ENCODE measurements around the gene FOXP2.
"Not testable (repeated sequence)": the region's sequence is repeated elsewhere in the genome, so short reads cannot be mapped to it uniquely, and the experiment has no call there.

The FOXP2 gene

DNA sequence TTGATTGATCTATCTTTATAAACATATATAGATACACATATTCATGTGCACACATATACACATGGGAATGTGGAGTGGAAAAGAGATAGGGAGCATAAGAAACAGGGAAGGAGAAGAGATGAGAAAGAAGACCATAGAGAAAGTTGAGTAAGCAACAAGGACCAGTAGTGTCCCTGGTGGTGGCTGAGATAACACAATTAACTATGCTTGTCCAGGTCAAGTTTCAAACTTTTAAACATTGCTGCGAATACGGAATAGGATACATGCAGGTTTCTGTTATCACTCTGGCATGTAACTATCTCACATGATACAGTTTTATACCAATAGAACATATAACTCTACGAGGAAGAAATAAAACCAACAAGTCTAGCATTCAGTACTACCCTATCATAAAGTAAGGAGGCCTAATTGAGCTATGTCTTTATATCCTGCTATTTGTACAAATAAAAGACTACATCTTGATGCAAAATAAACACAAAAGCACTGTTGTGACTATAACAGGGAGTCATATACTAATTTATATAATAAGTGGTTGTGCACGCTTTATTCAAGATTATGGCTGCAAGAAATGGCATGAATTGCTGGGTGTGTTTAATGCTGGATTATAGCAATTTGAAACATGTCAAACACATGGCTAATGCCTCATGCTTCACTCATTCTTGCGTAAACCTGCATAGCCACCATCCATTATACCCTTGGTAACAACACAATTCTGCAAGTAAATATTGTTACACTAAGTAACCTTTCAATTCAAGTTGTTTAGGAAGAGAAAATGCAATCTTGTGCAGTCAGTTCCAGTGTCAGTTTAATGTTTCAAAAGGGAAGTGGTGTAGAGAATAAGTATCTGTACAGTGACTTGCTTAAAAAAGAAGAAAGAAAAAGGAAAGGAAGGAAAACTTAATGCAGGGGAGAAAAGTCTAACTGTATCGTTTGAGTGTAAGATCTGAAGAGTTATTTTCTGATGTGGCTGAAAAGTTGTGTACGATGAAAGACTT, 8.2 kb downstream of the FOXP2 start:
- DNase-seq (ENCODE audit: low read depth): no peak

DNA sequence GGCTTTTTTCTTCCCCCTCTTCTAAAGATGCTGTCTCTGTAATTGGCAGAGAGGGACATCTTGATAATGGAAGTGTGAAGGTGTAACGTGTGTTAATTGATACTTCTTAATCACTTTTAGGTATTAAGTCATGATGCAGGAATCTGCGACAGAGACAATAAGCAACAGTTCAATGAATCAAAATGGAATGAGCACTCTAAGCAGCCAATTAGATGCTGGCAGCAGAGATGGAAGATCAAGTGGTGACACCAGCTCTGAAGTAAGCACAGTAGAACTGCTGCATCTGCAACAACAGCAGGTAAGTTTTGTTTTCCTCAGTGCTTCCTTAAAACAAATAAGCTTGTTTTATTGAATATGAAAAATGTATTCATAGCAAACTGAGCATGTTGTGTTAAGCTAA, 11.8 kb downstream of the FOXP2 start:
- no peak for DNase-seq (ENCODE audit: low read depth)

DNA sequence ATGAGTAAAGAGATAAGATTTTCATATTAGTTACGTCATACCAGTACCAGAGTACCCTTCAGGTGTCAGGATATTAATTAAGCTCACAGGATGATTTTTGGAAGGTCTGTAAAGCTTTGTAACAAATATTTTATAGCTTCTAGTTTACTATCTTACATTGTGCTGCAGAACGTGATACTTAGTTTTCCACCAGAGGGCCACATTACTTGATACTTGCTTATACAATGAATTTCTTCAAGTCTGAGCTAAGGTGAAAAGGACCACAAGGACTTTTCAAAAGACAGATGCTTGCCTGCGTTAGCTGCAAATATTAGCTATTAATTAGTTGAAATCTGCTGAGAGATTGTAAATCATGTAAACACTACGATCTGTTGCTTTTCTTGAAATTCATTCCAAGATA, 12.2 kb downstream of the FOXP2 start:
- DNase-seq (ENCODE audit: low read depth): no peak

DNA sequence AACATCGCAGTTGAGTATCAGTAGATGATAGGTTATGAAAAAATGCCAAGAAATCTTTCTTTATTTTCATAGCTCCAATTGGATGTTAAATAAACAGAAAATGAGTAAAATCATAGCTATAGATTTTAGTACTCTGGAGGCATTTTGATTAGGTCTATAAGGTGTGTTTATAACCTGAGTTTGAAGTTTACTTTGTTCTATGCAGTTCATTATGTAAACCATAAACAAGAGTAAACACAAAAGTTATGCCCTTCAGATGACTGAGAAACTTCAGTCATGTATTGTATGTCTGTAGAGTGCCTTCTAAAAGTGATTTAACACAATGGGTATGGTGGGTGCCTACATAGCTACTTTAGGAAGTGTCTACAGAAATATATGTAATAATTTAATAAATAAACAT, 13.6 kb downstream of the FOXP2 start:
- no peak for DNase-seq (ENCODE audit: low read depth)

DNA sequence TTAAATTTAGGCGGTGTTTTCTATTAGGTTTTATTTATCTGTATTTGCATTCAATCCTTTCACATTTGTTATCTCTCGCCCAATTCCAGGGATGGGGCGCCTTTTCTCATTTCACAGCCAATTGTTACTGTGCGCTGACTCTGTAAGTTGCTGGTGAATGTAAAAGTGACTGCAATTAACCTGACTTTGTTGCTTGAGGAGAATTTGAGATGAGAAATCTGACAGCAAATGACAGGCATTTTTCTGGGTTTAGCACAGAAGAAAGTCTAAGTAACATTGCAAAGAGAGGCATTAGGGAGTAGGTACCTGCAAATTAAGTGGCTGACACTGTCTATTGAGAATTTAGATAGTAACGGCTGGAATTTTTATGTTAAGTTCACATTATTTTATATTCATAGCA, 16.6 kb downstream of the FOXP2 start:
- no peak for DNase-seq (ENCODE audit: low read depth)

DNA sequence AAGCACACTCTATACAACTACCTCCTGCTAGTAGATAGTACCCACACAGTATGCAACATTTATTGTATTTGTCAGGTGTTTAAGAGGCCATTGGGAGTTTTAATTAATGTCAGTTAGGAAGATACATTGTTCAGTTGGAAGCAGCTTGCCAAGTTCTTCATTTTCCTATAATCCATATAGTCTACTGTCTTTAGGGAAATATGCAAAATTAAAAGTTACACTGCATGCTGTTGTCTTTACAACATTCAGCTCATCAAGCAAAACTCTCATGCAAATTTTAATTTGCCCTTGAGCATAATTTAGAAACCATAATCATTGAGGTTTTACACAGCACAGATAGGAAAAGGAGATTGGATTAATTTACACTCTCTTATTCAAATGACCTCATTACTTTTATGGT, 17.4 kb downstream of the FOXP2 start:
- no peak for DNase-seq (ENCODE audit: low read depth)

DNA sequence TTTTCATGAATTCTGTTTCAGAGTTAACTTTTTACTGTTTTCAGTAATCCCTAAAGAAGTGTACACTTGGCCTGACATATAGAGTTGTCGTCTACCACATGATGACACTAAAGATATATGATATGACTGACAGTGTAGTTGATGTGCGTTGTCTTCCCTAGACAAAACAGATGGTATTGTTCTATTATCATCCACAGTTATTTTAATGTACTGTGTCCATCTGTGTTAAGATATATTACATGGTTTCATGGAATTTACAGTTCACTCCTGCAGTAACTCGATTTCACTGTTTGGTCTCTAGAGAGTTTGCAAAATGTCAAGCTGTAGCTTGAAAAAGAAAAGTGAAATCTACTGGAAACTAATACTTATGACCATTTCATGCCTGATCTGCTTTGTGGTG, 18.1 kb downstream of the FOXP2 start:
- no peak for DNase-seq (ENCODE audit: low read depth)

DNA sequence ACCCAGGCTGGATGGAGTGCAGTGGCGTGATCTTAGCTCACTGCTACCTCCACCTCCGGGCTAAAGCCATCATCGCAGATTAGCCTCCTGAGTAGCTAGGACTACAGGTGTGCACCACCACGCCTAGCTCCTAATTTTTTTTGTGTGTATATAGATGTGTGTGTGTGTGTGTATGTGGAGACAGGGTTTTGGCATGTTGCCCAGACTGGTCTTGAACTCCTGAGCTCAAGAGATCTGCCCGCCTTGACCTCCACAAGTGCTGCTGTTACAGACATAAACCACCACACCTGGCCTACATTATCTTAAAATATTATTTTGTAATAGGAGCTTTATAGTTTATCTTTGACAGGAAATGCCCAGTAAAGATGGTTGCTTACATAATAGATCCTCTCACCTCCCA, 25.0 kb downstream of the FOXP2 start:
- DNase-seq (ENCODE audit: low read depth): no peak

DNA sequence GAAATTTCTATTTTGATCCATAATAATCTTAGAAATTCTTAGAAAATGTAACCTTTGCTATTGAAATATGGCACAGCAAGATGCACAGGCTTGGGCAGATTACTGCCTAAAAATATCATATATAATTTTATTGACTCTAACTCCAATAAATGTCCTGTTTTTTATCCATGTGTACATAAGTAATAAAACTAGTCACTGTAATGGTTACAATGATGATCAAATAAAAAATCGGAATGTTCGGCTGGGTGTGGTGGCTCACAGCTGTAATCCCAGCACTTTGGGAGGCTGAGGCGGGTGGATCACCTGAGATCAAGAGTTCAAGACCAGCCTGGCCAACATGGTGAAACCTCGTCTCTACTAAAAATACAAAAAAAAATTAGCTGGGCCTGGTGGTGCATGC, 26.3 kb downstream of the FOXP2 start:
- DNase-seq (ENCODE audit: low read depth): not testable (repeated sequence)

DNA sequence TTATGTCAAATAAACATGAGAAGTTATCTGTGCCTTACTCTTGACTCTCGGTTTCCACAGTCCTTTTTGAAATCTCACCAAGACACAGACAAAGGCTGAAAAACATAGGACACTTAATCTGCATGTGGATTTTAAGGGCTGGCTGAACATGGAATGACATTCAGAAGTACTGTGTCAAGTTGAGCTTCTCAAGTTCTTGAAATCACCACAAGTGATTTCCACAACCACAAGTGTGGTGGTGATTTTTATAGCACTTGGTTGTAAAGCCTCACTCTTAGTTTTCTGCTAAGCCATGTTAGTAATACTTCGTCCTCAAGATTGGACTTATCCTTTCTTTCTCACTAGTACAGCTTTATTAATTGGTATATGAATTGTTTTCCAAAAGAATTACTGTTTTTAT, 29.6 kb downstream of the FOXP2 start:
- DNase-seq (ENCODE audit: low read depth): no peak

DNA sequence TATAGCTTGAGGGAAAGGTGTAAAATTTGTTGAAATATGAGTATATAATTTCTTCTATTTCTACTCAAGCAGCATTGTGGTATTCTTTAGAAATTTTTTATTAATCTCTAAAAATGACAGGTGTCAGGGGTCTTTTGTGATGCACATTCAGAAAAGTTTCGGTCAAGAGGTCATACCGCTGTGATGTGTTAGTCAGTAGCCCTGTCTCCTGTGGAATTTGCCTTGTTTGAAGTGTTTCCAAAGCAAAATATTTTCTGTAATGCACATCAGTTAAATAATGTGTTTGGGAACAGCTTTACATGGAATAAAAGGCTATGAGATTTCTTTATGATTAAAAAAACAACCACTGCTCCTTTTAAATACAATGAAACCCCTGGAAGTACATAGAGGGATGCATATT, 35.8 kb downstream of the FOXP2 start:
- no peak for DNase-seq (ENCODE audit: low read depth)

DNA sequence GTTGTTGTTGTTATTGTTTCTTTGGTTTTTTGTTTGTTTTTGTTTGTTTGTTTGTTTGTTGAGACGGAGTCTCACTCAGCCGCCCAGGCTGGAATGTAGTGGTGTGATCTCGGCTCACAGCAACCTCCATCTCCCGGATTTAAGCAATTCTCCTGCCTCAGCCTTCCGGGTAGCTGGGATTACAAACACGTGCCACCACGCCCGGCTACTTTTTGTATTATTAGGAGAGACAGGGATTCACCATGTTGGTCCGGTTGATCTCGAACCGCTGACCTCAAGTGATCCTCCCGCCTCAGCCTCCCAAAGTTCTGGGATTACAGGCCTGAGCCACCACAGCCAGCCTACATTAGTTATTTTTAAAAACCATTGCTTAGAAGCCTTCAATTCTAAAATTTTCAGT, 45.0 kb downstream of the FOXP2 start:
- no peak for DNase-seq (ENCODE audit: low read depth)

DNA sequence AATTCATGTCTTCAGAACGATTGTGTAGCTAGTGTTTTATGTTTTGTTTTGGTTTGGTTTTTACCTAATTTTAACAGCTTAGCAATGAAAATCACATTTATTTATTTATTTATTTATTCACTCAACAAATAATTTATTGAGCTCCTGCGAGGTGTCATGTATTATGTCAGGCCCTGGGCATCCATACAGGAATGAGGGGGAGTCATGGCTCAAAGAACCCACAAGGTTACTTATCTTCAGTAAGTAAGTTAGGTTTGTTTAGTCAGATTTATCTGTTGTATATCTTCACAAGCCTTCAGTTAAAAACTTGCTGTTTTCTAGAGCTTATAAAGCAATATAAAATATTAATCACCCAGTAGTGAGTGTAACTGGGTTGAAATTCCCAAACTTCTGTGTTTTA, 45.4 kb downstream of the FOXP2 start:
- DNase-seq (ENCODE audit: low read depth): no peak

DNA sequence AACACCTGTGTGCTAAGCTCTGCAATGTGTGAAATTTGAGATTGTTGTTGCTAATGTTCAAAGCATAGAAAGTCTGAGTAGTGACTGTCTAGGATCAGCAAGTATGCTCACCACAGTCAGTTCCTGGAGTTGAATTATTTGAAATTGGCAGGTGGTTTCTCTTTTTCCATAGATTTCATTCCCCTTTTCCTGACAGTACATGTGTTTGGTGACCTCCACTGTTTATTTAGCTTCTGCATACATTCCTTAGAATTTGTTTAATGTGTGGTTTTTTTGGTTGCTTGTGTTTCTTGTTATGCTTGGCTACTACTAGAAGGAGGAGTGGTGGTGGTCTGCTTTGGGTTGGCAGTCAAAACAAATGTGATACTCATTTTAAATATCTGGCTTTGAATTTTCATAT, 52.3 kb downstream of the FOXP2 start:
- DNase-seq (ENCODE audit: low read depth): no peak

DNA sequence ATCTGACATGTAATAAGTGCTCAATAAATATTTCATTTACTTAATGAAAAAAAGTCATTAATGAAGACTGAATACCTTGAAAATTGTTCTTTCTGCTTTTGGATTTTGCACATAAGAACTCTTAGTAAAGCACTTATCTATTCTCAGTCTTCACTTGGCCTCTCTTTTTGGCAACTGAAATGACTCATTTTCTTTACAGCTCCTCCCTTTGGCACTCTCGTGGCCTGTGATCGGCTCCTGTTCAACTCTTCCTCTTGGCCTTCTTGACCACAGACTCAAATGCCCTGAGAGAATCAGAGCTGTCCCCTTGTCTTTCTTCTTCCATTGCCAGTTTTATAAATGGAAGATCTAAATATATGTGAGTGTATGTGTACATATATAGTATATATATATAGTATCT, 54.2 kb downstream of the FOXP2 start:
- no peak for DNase-seq (ENCODE audit: low read depth)

DNA sequence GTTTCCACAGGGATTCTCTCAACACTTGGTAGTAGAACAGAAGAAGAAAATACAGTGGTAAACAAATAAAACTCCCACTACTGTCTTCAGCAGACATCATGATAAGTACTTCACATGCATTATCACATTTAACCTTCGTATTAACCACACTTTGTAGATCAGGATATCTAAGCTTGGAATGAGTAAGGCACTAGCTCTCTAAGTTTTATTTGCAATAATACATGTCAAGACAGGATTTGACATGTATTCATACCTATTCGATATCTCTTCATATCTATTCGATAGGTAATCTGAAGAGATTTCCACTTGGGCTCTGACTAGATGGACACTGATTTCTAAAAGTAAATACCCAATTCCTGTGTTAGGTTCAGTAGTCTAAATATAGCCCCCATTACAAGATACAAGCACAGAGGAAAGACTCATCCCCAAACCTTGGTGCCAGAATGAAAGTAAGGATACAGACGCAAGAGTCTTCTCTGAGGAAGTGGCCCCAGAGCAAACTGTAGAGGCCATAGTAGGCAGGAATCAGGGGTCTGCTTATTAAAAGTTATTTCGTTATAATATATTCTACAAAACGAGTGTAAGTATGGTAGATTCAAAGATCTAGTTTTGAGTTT, 58.4 kb downstream of the FOXP2 start:
- DNase-seq (ENCODE audit: low read depth): no peak

DNA sequence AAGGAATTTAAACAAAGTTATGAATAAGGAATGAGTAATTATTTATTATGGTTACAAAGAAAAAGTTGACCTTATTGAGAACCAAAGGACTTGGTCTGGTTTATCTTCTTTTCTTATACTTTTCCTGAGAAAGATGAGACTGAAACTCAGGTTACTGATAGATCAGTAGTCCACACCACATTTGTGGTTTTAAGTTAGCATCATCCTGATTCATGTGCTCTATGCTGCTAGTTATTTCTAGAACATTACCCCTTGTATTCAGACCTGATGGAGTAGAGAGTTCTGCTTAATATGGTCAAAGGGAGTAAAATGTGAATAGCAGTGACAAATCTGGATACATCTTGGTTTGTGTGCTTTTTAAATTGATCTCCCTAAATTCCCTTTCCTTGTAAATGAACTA, 63.8 kb downstream of the FOXP2 start:
- no peak for DNase-seq (ENCODE audit: low read depth)

DNA sequence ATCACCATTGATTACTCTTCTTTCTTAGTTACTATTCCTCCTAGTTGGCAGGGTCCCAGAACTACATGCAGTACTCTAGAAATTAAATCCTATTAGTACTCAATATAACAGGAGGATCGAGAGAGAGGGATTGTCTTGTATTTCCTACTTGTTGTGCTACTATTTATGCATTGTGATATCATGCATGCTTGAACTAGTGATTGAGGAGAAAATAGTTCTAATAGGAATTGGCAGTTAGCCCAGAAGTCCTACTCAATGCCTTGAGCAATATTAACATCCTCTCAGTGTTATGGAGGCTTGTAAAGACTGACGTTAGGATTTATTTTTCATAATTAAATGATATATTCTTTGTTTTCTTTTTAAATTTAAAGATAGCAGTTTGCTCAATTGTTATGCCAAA, 67.4 kb downstream of the FOXP2 start:
- no peak for DNase-seq (ENCODE audit: low read depth)

DNA sequence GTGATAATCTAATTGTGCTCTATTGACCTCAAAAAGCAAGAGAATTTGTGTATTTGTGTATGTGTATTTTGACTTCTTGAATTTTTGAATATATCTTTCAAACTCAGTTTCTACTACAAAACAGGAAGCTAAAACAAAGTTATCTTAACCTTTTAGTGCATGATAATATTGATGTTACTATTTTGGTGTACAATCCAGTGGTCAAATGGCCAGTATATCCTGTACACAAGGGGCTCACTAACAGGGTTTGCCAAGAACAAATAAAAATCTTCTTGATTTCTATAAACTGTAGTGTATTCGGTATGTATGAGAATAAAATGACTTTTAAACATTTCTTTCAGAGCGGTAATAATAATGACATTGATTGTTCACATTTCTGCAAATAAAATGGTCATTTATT, 69.6 kb downstream of the FOXP2 start:
- DNase-seq (ENCODE audit: low read depth): no peak

DNA sequence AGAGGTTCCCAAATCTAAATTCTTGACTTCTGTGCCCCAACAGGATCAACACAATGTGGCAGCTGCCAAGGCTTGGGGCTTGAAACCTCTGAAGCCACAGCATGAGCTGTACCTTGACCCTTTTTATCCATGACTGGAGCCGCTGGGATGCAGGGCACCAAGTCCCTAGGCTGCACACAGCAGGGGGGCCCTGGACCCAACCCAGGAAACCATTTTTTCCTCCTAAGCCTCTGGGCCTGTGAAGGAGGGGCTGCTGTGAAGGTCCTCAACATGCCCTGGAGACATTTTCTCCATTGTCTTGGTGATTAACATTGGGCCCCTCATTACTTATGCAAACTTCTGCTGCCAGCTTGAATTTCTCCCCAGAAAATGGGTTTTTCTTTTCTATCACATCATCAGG, 72.6 kb downstream of the FOXP2 start:
- DNase-seq (ENCODE audit: low read depth): no peak

DNA sequence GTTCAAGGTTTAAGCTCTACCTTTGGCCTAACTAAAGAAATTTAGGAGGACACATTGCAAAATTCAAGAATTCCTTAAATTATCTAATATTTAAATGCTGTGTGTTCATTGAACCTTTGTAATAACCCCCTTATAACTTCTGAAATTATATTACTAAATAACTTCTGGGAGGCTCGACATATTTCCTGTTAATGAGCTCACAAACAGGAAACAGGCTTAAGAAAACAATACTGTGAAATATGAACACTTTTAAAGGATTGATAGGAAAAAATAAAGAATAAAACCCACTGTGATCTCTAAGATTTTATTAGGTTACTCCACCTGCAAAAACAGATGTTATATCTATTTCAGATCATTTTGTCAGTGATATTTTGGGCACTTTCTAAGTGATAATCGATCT, 74.1 kb downstream of the FOXP2 start:
- no peak for DNase-seq (ENCODE audit: low read depth)

DNA sequence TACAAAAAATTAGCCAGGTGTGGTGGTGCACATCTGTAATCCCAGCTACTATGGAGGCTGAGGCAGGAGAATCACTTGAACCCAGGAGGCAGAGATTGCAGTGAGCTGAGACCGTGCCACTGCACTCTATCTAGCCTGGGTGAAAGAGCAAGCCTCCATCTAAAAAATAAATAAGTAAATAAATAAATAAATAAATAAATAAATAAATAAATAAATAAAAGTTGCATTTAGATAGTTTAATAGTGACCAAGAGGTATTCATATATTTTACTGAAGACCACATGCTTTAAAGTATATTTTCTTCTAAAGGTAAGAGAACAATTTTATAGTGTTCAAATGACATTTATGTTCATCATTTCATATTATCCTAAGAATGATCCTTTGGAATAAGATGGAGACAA, 82.9 kb downstream of the FOXP2 start:
- not testable (repeated sequence) for DNase-seq (ENCODE audit: low read depth)

DNA sequence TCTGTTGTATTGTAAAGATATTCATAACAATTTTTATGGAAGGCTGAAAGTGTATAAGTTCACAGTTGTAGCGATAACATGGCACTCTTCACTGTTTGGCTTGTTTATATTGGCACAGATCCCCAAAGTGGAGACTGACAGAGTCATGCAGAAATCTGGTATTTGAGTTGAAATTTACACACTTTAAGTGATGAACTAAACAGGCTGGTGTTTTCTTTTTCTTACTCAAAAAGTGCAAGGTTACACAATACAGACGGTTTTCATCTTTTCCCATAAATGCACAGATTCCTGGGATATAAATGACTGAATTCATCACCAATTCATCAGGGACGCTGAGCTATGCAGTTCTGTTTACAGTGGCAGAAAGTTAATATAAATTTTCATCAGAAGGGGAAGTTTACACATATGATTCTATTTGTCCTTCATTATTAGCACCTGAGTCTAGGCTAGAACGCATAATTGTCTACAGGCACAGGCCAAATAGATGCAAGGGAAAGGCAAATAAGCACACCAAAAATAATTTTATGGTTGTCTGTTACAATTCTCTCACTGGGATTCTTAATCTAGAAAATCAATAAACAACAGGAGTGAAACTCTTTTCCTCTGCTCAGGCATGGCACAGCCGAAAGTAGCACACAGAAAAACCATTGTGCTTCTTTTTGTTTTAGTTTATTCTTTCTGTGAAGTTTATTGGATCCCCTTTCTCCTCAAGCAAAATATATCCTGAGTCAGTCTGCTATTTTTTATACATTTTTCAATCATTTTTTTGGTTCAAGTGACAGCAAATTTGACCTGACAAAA, 88.0 kb downstream of the FOXP2 start:
- no peak for DNase-seq (ENCODE audit: low read depth)
